Activated CD4-positive, alpha-beta T cell treated with anti-CD3 and anti-CD28 coated beads for 24 hours (primary cell): ENCODE results near the gene ADPRHL1.

Experiments
- DNase-seq, 2 donors: peaks; one replicate each; pipeline ENCODE4 v3.0.0-alpha.2; 2020; ENCODE audit warnings: low read depth in 2 of 2

ADPRHL1 gene

DNA sequence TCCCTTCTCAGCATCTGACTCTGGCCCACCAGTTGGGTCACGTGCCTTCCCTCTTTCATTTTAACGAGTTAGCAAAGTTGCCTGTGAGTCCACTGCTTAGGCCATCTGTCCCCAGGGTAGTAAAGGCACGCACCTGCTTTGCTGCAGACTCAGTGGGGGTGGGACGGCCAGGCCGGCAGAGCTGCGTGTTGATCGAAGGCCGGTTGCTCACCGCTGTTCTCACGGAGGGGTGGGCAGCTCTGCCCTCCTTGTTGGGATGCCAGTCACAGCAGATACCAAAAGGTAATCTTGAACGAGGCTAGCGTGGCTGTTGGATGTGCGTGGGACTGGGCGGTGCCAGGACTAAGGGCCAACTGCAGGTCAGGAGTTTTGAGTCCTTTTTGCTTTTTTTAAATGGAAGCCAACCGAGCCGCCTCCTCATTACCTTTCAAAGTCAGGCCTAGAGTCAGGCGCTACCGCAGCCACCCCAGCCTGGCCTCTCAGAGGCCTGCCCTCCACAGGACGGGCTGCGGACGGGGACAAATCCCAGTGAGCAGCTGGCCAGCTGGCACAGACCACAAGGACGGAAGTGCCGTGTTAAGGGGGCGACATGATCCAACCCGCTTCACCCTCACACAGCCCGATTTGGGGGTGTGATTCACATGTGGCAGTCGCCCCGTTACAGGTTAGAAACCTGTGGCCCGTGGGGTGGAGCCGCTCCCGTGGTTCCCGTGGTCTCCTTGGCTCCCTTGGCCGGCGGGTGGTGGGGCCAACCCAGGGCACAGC is 20.6 kb downstream of the ADPRHL1 start:
- no peak for DNase-seq

DNA sequence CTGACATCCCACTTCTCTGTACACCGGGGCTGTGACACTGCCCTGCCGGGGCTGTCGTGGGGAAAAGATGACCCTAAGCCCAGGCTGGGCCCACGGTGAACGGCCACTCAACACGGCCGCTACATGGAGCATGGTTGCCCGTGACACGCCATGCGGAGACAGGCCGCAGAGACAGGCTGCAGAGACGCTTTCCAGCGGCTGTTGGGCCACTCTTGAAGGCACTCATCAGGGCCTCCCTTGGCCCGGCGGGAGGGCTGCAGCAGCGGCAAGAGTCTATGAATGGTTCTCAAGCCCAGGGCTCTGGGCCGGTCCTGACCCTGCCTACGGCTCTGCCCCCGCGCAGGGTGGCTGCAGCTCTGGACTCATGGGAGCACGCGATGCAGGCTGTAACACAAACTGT is 22.1 kb downstream of the ADPRHL1 start:
- DNase-seq = no peak

DNA sequence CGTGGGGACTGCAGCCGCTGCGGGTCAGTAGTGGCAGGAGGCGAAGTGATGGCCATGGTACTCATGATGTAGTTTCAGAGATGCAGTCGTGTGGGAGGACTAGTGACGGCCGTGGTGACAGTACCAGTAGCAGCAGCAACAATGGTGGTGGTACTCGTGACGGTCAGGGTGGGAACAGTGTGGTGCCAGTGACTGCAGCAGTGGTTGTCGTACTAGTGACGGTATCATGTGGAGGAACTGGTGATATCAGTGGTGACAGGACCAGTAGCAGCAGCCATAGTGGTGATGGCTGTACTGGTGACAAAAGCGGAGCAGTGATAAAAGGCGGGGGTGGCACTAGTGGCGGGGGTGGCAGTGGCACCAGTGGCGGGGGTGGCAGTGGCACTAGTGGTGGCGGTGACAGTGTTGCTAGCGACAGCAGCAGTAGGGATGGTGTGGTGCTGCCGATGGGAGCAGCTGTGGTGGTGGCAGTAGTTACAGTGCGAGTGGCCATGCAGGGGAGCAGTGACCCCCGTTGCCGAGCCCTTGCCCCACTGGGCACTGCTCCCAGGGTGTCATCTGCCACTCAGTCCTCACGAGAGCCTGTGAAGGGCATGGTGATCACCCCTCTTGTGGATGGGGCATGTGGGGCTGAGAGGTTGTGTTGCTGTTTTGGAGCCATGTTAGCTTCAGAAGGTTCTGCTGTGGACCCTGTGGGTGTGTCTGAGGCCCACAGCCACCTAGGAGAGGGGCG is 22.7 kb downstream of the ADPRHL1 start:
- DNase-seq = no peak

DNA sequence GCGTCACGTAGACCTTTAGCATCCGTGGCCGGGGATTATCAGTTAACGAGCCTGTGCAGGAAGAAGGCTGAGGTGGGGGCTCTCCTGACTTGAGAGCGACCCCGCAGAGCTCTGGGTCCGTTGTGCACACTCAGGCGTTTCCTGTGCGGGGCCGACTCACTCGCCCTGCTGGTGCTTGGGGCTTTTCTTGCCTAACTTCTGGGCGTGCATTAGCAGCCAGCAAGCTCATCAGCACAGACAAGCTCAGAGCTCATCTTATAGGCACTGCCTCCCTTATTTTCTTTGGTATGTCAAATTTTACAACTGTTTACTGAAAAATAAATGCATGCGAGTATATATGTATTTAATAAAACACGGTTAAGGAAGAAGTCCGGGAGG is 23.7 kb downstream of the ADPRHL1 start:
- DNase-seq = no peak

DNA sequence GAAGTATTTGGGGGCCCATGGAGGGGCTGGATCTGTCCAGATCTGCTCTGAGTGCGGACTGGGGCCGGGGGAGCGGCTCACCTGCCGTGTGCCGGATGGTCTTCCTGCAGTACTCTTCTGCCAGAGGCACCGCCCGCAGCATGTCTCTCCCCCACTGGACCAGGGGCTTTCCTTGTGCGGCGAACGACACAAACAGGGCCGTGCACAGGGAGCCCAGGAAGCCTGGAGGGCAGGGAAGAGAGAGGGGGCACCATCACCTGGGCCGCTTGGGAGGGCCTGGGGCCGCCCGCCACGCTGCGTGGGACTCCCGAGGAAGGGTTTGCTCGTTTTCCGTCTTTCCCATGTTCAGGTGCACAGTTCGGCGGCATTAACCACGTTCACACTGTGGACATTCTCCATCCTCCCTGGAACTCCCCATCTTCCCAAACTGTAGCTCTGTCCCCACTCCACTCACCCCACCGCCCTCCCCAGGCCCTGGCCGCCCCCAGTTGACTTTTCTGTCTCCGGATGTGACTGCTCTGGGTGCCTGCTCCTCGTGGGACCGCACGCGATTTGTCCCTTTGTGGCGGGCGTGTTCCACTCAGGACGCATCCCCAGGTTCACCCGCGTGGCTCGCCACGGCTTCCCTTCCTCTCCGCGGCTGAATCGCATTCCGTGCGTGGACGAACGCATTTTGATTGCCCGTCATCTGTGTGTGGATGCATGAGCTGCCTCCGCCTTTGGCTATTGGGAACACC is 24.2 kb downstream of the ADPRHL1 start:
- no peak for DNase-seq

DNA sequence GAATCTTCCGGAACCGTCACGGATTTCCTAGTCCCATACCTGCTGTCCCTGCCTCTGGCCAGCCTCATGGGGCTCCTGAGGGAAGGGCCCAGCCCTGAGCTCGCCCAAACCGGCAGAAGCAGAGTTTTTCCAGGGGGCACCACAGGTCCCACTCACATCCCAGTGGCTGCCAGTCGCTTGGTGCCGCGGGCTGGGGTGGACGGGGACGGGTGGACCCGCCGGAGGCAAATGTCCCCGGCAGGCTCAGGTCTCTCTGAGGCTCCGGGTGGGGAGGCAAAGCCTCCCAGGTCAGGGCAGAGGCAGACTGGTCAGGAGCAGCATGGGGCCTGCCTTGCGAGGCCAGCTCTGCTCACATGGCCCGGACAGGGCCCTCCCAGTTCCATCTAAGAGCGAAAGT is 24.8 kb downstream of the ADPRHL1 start:
- DNase-seq = no peak

DNA sequence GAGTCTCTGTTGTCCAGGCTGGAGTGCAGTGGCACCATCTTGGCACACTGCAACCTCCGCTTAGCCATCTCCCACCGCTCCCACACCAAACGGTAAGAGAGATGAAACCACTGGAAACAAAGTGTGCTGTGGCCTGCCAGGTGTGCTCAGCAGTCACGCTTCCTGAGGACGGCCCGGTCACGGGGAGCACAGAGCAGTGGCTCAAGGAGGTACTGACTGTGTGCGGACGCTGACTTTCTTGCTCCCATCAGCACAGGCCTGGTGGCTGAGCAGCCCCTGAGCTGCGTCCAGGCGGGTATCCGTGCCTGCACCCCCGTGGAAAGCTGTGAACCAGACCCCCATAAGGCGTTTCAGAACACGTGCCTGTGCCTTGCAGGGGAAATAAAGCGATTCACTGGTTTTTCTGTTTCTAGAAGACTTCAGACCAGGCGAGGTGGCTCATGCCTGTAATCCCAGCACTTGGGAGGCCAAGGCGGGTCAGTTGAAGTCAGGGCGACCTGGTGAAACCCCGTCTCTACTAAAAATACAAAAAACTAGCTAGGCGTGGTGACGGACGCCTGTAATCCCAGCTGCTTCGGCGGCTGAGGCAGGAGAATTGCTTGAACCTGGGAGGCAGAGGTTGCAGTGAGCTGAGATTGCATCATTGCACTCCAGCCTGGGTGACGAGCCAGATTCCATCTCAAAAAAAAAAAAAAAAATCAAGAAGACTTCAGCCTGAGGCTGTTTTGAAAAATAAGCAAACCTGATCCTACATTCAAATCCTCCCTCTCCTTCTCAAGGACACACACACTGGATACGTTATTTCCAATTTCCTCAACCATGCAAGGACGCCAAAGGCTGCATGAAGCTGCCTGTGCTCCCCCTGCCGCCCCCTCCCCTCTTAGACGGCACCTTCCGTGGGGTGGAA is 25.5 kb downstream of the ADPRHL1 start:
- DNase-seq = no peak

DNA sequence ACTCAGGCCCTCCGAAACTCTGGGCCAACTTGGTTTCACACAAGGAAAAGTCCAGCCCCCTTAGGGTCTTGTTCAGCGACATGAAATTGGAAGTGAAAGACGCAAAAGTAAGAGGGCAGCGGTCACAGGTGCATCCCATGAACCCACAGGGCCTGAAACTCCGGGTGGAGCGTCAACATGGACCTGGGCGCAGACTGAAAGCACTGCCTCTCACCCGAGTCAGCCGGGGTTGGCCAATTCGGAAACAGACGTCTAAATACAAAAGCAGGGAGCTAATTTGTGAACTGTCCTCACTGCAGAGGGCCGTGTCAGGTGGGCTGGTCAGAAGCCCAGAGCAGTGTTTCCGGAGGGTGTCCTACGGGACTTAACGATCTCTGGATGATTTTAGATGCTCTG is 26.7 kb downstream of the ADPRHL1 start:
- DNase-seq = no peak

DNA sequence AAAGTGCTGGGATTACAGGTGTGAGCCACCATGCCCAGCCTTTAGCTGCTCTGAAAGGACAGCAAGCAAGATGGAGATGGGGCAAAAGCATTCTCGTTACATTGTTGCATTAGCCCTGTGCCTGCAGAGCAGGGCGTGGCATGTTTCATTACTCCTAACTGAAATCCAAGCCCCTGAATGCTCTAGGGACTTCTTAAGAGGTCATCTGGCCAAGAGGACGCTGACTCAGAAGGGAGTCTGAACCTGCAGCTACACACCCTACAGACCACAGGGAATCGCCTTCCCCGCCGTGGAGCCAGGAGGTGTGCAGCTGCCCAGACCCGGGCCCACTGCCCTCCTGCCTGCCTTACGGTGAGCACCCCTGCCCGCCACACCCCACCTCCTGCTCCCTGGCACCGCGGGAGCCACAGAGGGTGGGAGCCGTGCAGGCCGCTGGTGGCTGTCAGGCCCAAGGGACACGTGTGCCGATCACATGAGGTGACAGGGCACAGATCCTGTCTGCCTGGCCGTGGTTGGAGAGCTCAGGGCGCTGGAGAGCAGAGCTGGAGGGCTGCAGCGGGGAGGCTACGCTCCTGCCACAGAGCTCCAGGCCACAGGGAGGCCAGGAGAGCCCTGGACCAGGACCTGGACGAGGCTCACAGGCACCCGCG is 27.2 kb downstream of the ADPRHL1 start:
- no peak for DNase-seq

DNA sequence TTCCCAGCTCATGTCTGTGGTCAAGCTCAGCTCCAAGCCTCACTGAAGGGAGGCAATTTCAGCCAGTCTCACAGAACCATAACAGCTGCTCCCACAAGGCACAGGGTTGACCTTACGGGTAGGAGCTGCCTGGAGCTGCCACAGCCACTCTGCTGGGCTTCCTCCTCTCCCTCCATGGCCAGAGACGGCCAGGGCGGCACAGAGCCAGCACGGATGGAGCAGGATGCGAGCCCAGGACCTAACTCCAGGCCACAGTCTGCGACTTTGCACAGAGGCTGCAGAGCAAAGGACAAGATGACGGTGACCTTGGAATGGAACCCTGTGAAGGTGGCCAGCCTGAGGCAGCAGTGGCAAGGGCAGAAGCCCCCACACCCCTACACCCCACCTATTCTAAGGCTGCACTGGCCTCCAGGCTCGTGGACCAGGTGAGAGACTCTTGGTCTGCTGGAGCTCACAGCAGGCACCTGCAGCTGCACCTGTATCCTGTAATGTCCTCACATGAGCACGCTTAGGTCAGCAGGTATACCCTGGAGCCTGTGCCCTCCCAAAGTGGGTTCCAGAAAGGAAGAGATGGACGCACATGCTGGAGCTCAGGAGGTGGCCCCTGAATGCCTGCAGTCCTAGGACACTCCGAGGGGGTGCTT is 29.6 kb downstream of the ADPRHL1 start:
- DNase-seq = no peak

DNA sequence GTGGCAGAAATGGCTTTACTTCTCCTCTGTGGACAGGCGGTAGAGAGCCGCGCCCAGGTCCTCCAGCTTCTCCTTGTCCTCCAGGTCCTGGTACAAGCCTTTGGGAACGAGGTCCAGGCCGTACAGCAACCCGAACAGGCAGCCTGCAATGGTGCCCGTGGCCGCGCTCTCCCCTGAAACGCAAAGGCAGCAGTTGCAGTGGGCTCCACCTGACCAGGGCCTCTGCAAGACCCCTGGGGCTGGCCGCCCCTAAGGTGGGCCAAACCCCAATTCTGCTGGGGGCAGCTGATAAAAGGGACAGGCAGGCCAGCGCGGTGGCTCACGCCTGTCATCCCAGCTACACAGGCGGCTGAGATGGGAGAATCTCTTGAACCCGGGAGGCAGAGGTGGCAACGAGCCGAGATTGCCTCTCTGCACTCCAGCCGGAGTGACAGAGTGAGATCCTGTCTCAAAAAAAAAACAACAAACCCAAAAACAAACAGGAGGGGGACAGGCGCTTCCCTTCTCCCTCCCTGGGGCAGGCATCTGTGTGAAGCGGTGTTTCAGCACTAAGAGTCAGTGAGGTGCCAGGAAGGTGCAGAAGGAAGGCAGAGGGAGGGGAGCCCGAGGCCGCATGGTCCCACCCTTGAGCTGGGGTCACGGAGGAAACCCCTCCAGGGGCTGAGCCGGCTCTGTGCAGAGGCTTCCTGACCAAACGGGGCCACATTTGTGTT is 30.3 kb downstream of the ADPRHL1 start:
- no peak for DNase-seq

DNA sequence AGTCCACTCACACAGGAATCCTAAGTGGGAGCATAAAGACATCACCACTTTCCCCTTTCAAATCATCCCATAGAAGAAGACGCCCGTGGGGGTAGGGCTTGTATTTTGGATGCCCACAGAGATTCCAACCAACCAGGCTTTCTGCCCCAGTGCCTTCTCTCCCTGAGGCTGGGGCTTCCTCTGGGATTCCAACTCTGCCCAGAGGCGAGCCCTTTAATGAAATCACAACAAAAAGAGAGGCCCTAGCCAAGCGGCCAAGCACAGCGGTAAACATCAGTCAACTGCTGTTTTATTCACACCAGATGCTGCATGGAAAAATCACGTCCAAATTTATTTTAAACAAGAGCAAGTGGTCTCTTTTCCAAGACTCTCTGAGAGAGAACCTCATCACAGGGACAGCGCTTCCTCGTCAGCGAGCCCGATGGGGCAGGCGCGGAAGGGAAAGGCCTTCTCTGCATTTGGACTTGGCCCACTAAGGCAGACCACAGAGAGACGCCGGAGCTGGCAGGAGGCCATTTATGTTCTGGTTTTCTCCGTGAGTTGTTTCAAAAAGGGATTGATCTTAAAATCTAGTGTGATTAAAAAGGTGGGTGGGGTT is 31.5 kb downstream of the ADPRHL1 start:
- no peak for DNase-seq

DNA sequence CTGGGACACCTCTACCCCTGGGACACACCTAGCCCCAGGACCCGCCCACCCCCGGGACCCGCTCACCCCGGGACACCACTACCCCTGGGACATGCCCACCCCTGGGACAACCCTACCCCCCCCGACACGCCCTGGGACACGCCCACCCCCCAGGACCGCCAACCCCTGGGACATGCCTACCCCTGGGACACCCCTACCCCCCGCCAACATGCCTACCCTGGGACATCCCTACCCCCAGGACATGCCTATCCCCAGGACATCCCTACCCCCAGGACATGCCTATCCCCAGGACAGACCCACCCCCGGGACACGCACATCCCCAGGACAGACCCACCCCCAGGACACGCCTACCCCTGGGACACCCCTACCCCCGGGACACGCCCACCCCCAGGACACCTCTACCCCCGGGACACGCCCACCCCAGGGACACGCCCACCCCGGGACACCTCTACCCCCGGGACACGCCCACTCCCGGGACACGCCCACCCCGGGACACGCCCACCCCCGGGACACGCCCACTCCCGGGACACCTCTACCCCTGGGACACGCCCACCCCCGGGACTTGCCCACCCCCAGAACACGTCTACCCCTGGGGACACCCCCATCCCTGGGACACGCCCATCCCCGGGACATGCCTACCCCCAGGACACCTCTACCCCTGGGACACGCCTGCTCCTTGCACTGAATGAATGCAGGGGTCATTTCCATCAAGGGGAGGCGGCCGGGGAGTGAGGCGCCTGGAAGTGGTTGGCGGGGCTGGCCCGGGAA is 32.3 kb downstream of the ADPRHL1 start:
- DNase-seq = no peak

DNA sequence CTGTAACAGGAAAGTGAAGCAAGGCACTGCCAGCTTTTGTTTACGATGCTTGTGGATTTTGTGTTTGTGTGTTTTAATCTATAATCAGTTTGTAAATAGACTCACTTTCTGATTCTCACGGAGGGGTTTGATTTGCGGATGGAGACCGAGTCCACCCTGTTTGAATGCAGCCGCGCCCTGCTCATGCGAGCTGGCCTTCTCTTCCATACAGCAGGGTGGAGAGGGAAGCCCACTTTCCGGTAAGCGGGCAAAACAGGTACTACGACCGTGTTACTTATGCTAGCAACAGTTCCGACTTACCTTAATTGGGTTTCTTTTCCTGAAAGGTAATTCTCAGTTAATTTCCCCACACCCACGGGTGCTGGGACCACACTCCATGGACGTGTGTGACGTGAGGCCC is 33.1 kb downstream of the ADPRHL1 start:
- no peak for DNase-seq

DNA sequence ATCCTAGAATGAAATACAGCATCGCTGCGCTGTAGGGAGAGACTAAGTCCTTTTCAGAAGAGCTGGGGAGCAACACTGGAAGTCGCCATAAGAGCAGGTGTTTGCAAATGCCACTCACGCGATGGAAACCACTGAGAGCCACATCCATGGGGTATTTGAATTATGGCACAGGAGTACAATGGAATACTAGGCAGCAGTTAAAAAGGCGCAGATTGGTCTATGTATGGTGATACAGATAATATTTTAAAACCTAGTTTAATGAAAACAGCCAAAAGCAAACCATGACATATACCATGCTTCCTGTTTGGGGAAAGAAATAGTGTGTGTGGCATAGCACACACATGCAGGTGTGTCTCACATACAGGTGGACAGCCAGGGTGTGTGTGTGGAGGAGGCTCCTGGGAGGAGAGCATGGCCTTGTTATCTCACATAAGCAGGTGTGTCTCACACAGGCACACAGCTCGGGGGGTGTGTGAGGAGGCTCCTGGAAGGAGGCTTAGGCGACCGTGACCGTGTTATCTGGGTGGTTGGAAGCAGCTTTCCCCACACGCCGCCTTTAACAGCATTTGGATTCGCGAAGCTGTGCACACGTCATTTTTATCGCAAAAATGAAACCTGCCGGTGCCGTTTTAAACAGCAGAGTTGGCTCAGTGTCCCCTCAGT is 33.6 kb downstream of the ADPRHL1 start:
- no peak for DNase-seq

DNA sequence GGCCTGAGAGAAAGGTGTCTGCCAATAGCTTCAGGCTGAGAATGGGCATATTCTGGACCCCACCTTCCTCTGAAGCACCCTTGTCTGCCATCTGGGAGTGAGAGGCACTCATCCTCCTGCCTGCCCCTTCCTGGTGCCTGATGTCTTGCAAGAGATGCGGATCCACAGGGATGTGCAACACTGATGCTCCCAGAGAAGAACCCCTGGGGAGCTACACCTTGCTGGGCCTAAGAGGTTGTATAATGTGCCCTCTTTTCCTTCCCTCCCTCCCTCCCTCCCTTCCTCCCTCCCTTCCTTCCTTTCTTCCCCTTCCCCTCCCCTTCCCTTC is 34.6 kb downstream of the ADPRHL1 start:
- DNase-seq = no peak

DNA sequence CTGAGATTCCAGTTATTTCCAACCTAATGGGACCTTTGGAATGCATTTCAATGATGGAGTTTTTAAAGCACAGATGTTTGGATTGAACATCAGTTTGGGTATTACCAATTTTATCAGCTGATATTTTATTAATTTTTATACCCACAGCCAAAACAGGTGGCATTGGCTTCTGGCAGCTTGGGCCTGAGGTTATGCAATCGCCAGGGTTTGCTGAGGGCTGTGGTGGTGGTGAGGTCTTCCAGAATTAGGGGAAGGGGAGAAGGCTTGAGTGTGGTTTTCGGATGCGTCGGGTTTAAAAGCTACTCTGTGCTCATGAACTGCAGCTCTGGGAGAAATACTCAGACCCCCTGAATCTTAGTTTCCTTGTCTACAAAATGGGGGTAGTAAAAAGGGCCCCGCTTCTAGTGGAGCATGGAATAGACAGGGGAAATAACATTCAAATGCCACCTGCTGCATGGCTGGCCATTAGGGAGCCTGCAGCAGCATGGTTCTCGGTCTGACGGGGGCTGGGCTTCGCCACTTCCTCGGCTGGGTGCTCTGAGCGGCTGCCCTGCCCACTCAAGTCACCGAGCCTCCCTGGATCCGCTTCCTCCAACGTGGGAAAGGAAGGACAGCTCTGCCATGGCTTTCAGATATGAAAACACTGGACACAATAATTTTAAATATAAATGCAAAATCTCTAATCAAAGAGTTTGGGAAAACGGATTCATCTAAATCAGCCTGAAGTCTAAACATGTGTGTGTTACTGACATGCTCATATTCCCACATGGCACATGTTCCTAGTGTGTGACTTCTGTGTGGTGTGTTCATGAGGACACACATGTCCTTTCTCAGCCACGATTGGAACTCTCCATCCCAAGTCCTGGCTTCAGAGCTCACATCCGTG is 35.2 kb downstream of the ADPRHL1 start:
- no peak for DNase-seq
